Breast epithelium (tissue), 3 donors: Measurements from ENCODE around the gene BNIP2.

Experiments used
- POLR2A ChIP-seq: fragments of 450-650 bp; IDR thresholded peaks from one replicate; pipeline ENCODE4 v1.6.1; 2016; ENCODE audit warnings: antibody characterized with exemption, mild to moderate bottlenecking, moderate library complexity
- POLR2AphosphoS5 ChIP-seq, 3 donors: sonication (generic); formaldehyde crosslinking; IDR thresholded peaks; one replicate each; pipeline ENCODE4 v1.6.1; 2017; ENCODE audit warnings: antibody characterized with exemption in 3 of 3
- TF ChIP-seq, protein P1 (sequence below), 3 donors: fragments of 450-650 bp; IDR thresholded peaks; one replicate each; pipeline ENCODE4 v1.5.1; 2016 to 2017; ENCODE audit warnings: antibody characterized with exemption in 3 of 3, mild to moderate bottlenecking in 3 of 3, moderate library complexity in 3 of 3

DNA sequence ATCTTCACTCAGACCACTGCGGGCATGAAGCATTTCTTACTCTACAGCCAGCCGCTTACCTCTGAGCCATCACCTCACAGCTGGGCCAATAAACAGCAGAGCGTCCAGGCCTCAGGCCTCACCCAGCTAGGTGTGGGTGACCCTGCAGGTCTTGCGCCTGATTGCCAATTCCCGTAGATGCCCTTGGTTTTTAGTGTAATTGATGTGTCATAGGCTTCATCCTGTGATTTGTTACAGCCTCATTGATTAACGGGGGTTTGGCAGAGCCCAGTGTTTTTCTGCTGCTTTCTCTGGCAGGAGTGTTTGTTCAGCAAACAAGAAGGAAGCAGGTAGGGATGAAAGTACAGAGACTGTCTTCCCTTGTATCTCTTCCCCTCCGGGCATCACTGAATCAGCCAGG, 49.6 kb upstream of the BNIP2 start:
- TF ChIP-seq, protein P1, sequence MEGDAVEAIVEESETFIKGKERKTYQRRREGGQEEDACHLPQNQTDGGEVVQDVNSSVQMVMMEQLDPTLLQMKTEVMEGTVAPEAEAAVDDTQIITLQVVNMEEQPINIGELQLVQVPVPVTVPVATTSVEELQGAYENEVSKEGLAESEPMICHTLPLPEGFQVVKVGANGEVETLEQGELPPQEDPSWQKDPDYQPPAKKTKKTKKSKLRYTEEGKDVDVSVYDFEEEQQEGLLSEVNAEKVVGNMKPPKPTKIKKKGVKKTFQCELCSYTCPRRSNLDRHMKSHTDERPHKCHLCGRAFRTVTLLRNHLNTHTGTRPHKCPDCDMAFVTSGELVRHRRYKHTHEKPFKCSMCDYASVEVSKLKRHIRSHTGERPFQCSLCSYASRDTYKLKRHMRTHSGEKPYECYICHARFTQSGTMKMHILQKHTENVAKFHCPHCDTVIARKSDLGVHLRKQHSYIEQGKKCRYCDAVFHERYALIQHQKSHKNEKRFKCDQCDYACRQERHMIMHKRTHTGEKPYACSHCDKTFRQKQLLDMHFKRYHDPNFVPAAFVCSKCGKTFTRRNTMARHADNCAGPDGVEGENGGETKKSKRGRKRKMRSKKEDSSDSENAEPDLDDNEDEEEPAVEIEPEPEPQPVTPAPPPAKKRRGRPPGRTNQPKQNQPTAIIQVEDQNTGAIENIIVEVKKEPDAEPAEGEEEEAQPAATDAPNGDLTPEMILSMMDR (IDR thresholded peaks at IDR 0.05) = no peak
- TF ChIP-seq POLR2AphosphoS5 (IDR thresholded peaks at IDR 0.05) (no peak), POLR2A (no peak)
